HFF-Myc (cell line): ENCODE results near the gene L2HGDH.

Experiments used
- DNase-seq: peaks from one replicate; pipeline ENCODE4 v3.0.0-alpha.2; 2011; ENCODE audit warnings: low read depth; ENCODE audit errors: extremely low read depth
- H3K4me3 ChIP-seq: replicated peaks from 2 replicates; pipeline ENCODE4 v1.5.1; 2011; ENCODE audit warnings: low read depth, mild to moderate bottlenecking, control low read depth, low read length
- CTCF ChIP-seq: IDR thresholded peaks from 2 replicates; pipeline ENCODE4 v1.5.1; 2012; ENCODE audit warnings: mild to moderate bottlenecking, low read depth, low read length, control low read depth; ENCODE audit errors: missing control alignments

The L2HGDH gene

GRCh38 chr14:50301914-50302313 lies 10.1 kb downstream of the L2HGDH start:
- TF ChIP-seq CTCF = no peak
- H3K4me3 ChIP-seq = no peak overlapping the region
- DNase-seq = no peak

- DNase-seq = no peak
- TF ChIP-seq CTCF = no peak
- H3K4me3 ChIP-seq = no peak overlapping the region
Measured at GRCh38 chr14:50299585-50299984, 12.4 kb downstream of the L2HGDH start.

- no peak for DNase-seq
- no peak overlapping the region for H3K4me3 ChIP-seq
- no peak for TF ChIP-seq CTCF
Measured at GRCh38 chr14:50290306-50290705, 21.7 kb downstream of the L2HGDH start.

- TF ChIP-seq CTCF = no peak
- DNase-seq = no peak
- H3K4me3 ChIP-seq = no peak overlapping the region
Measured at GRCh38 chr14:50288146-50288545, 23.9 kb downstream of the L2HGDH start.

GRCh38 chr14:50285861-50286260 lies 26.2 kb downstream of the L2HGDH start:
- H3K4me3 ChIP-seq = no peak overlapping the region
- no peak for TF ChIP-seq CTCF
- DNase-seq = no peak

- no peak for TF ChIP-seq CTCF
- no peak overlapping the region for H3K4me3 ChIP-seq
- no peak for DNase-seq
Measured at GRCh38 chr14:50272498-50272897, 39.5 kb downstream of the L2HGDH start.

- DNase-seq = no peak
- no peak overlapping the region for H3K4me3 ChIP-seq
- no peak for TF ChIP-seq CTCF
Measured at GRCh38 chr14:50270932-50271331, 41.1 kb downstream of the L2HGDH start.
